Measurements from ENCODE around the gene PEDS1.
"Not testable (repeated sequence)": the region's sequence is repeated elsewhere in the genome, so short reads cannot be mapped to it uniquely, and the experiment has no call there.

PEDS1 gene

DNA sequence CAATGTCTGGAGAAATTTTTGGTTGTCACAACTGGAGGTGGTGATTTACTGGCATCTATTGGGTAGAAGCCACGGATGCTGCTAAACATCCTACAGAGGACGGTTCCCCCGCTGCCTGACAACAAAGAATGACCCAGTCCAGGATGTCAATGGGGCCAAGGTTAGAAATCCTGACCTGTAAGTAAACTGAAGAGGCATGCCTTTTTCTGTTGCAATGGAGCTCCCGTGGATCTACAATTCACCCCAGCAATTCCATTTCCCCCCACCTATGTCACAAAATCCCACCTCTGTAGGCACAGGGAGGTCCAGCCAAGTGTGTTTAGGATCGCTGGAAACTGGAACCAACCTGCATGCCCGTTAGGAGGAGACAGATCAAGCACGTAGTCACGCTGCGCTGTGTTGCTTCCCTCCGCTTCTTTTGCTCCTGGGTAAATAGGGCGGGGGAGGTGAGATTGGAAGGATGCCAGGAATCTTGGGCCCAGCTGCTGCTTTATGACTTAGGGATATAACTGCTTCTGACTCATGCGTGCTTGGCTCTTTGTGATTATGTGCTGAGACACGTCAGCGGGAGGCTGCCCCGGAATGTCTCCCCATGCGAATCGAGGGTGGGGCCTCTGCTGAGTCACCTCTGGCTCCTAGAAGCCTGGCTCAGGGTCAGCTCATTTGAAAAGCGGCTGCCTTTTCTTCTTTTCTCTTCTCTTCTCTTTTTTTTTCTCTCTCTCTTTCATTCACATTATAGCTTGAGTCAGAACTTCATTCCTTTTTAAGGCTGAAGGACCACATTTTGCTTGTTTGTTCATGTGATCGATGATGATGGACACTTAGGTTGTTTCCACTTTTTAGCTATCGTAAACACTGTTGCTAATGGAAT, 12.4 kb upstream of the PEDS1 start:
- in situ Hi-C loops (cut with MboI; ENCODE audit: low sequenced_read_pairs): loop anchor here (5.0 kb wide), 1 partner anchor 189 kb away; no protein-coding TSS in a partner anchor

DNA sequence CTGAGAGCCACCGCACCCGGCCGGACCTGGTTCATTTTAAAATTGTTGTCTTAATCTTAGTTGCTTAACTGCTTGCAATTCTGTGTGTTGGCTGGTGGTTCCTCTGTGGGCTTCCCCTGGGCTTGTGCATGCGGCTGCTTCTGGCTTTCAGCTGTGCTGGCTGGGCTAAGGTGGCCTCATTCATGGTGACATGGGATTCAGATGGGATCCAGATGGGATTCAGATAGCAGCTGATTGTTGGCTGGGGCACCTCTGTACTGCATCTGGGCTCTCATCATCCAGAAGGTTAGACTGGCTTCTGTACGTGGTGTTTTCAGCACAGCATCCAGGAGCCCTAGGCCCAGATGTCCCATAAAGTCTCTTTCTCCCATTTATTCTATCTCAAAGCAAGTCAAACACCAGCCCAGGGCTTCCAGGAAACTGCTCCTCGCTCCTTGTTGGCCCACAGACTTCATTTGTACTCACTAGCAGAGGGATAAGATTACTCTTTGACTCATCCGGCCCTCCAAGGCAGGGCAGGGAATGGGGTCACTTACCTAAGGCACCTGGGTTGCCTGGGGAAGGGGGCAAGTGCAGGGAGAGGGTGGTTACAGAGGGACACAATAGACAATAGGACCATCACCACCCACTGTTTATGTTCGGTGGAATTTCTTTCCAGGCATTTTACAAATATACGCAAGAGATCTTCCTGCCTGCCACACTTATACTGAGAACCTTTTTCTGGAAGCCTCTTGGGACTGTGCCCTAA, 10.2 kb upstream of the PEDS1 start:
- in situ Hi-C loops (cut with MboI; ENCODE audit: low sequenced_read_pairs): no loop called here

DNA sequence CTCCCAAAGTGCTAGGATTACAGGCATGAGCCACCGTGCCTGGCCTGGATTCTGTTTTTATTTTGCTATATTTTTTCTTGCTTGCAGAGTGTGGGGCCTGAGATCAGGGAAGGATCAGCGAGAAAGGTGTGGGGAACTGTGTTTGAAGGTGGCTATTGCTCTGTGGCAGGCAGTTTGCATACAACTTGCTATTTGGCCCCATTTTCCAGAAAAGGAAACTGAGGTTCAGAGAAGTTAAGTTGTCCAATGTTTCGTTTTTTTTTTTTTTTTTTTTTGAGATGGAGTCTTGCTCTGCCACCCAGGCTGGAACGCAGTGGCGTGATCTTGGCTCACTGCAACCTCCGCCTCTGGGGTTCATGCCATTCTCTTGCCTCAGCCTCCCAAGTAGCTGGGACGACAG, 8.0 kb upstream of the PEDS1 start:
- in situ Hi-C loops (cut with MboI; ENCODE audit: low sequenced_read_pairs): not testable (repeated sequence)

DNA sequence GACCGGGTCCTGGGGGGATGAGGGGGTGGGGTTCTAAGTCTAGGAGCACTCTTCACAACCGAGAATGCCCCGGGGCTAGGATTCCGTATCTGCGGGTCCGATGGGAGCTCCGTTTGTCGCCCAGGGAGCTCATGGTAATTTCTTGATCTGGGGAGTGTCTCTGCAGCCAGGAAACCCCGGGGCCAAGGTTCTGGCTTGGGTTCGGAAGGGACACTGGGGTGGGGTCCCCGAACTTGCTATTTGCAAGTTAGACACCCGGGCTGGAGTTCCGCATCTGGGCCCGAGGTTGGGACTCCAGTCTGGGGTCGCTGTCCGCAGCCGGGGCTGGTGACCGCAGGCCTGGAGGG, 397 bp downstream of the PEDS1 start:
- in situ Hi-C loops (cut with MboI; ENCODE audit: low sequenced_read_pairs): no loop called here

DNA sequence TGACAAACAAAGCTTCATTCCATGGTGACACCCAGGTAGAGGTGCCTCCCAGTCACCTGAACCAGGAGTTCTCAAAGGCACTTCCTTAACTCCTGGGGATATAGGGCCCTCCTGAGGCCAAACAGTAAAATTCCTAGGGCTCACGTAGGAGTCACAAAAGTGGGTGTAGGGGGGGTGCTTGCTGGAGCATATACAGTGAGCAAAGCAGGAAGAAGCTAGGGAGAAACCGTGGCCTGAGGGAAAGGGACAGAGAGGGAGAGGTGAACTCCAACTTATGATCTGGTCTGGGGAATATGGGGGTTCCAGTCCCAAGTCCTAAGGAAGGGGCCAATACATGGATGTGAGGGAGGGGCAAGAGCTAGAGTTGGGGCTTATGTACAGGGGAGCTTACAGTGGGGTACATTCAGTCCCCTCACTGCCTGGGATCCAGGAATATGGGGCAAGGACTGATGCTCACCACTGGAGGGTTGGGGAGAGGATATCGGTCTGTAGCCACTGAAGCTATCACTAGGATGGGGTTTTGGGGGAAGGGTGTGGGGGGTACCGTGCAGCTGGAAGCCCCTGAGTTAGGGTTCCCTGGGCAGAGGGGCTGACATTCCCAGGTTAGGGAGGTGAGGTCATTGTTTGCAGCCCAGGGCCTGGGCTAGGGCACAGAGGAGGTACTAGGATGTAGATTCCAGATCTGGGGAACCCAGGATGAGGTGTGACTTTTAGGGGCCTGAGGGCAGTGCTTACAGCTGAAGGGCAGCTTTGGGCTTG, 950 bp downstream of the PEDS1 start:
- in situ Hi-C loops (cut with MboI; ENCODE audit: low sequenced_read_pairs): no loop called here

DNA sequence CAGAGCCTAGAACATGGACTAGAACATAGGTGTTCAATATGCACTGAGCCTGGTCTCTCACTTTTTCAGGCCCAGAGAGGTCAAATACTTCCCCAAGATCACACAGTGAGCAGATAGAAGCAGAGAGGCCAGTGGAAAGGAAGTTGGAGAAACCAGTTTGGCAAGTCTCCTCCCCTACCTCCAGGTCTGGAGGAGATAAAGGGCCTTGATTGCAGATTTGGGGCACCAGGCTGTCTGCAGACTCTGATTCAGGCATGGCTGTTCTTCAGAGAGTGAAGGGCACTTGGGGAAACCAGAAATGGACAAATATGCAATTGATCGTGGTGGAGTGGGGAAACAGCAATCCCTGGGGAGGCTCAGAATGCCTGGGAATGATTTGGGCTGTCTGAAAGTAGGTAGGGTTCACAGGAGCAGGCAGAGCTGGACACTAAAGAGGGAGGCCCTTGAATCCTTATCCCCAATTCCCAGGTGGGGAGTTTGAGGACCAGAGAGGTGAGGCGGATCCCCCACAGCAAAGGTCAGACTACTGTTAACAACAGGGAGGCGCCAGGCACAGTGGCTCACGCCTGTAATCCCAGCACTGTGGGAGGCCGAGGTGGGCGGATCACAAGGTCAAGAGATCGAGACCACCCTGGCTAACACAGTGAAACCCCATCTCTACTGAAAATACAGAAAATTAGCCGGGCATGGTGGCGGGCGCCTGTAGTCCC, 2.3 kb downstream of the PEDS1 start:
- in situ Hi-C loops (cut with MboI; ENCODE audit: low sequenced_read_pairs): no loop called here

DNA sequence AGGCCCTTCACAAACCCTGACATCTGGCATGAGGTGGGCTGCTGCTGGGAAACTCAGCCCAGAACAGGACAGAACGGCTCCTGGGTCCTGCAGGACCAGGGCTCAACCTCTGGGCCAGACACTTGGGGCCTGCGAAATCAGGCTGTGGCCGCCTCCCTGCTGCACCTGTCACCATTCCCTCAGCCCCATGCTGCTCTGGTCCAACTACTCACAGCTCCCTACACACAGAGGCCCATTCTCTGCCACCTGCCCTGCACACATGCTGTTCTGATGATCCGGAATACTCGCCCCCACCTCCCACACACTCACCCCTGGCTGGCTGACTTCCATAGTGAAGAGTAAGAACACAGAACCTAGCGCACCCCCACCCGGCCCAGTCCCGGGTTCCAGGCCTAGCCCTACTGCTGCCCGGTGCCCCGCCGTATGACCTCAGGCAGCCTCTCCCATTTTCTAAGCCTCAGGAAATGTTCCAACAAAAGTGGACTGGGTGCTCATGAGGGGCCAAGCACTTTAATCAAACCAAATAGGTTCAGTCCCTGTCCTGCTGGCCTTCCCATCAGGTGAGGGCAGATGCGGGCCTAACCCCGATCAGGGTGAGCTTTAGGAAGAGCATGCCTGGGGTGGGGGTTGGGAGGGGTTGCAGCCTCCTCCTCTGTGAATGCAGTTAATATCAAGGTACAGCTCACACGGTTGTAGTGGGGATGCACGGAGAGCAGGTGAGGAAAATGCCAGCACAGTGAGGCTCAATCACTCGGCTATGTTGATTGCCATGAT, 3.9 kb downstream of the PEDS1 start:
- in situ Hi-C loops (cut with MboI; ENCODE audit: low sequenced_read_pairs): no loop called here

DNA sequence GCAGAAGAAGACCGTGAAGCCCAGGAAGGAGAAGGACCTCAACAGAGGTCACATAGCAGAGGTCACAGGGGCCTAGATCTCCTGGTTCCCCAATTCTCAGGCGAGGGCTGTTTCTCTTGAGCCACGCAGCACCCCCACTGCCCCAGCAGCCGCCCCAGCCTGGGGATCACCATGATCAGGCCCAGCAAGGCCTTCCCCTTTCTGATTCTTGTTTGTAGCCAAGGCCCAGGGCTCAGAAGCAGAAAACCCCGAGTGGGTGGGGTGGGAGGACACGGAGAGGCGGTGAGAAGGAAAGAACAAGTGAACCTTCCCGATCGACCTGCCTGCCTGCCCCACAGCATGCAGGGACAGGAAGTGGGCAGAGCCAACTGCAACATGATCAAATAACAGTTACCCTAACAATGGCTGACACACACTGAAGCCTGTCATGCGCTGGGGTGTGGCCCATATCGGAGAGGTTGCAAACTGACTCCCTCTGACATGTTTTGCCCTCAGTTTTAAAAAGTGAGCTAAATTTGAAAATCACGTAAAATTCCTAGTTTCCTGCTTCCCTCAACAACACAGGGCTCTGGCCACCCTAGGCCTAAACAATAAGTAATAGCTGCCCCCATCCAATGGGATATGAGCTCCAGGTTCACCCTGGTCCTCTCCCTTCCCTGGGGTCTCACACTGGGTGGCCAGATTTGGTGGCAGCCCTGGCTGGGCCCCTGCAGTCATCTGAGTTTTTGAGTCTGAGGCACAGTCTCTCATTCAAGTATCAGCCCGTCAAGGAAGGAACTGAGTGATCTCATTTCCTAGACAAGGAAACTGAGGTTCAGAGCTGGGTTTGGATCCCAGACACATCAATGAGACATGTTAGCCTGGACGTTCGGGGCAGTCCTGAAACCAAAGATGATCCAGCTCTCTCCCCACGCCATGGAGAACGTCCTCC, 6.5 kb downstream of the PEDS1 start:
- in situ Hi-C loops (cut with MboI; ENCODE audit: low sequenced_read_pairs): no loop called here

DNA sequence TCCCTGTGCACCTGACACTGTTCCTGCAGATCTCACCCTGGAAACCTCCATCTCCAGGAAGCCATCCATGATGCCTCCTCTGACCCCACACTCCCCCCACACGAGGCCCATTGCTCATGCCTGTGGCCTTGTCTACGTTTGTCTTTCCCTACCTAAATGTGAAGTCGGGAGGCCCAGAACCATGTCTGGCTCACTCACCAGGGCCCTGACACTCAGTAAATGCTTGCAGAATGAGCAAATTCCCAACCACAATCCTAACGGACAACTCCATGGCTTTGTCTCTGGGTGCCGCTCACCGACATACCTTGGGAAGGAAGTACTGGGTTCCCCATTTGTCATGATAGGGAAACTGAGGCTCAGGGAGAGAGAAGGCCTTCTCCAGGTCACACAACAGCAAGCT, 7.3 kb downstream of the PEDS1 start:
- in situ Hi-C loops (cut with MboI; ENCODE audit: low sequenced_read_pairs): no loop called here

DNA sequence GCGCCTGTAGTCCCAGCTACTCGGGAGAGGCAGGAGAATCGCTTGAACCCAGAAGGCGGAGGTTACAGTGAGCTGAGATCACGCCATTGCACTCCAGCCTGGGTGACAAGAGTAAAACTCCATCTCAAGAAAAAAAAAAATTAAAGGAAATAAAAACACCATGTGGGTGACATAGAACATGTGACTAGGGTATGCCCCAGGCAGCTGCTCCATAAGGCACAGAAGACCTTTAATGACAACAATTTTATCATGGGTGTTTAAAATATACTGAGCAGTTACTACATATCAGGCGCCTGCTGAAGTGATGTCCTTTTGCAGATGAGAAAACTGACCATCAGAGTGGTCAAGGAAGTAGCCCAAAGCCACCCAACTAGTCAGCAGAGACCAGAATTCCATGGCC, 8.0 kb downstream of the PEDS1 start:
- in situ Hi-C loops (cut with MboI; ENCODE audit: low sequenced_read_pairs): no loop called here

DNA sequence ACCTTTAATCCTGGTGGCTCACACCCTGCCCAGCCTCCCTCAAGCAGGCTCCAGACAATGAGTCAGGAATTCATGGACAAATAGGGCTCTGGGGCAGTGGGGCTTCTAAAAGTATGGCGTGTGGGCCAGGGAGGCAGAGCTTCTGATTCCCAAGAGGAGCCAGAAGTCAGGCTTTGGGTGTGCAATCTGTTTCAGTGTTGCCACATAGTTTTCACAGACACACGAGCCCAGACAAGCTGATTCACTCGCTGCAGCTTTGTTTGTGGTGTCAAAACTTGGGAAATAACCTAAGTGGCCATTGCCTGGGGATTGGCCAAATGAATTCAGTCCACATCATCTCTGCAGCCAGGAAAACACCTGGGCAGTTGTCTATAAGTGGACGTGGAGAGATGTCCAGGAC, 9.2 kb downstream of the PEDS1 start:
- in situ Hi-C loops (cut with MboI; ENCODE audit: low sequenced_read_pairs): no loop called here

DNA sequence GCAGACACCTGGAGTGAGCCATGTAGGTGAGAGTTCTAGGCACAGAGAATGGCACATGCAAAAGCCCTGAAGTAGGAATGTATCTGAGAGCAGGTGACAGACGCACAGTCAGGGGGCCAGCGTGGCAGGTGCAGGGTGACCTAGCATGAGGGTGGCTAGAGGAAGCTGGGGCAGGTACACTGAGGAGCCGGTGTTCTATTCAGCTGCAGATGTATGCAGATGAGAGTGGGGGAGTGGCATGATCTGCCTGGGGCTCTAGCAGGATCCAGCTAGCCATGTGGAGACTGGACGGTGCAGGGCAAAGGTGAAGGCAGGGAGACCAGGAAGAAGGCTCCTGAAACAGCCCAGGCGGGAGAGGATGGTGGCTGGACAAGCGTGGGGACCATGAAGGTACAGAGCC, 10.7 kb downstream of the PEDS1 start:
- in situ Hi-C loops (cut with MboI; ENCODE audit: low sequenced_read_pairs): no loop called here

DNA sequence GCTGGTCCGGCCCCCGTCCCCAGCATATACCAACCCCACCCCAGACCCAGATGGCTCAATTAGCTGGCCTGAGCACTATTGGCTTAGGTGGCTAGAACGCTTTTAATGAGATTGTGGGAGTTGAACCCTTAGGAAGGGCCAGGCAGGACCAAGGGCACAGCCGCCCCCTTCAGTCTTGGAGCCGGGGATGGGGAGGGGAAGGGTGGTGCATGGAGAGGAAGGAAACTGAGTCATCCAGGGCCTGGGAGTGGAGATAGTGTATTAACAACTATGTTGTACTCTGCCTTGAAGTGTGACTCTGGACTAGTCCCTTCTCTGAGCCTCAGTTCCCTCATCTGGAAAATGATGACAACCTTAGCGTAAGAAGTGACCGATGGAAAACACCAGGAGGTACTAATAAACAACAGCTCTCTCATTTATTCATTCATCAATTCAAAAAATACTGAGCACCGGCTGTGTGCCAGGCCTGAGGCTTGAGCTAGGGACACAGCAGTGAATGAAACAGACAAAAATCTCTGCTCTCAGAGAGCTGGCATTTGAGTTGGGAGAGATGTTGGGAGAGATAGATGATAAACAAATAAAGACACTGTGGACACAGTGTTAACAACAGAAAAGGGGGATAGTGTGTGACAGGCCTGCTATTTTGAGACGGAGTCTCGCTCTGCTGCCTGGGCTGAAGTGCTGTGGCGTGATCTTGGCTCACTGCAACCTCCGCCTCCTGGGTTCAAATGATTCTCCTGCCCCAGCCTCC, 11.5 kb downstream of the PEDS1 start:
- in situ Hi-C loops (cut with MboI; ENCODE audit: low sequenced_read_pairs): no loop called here

DNA sequence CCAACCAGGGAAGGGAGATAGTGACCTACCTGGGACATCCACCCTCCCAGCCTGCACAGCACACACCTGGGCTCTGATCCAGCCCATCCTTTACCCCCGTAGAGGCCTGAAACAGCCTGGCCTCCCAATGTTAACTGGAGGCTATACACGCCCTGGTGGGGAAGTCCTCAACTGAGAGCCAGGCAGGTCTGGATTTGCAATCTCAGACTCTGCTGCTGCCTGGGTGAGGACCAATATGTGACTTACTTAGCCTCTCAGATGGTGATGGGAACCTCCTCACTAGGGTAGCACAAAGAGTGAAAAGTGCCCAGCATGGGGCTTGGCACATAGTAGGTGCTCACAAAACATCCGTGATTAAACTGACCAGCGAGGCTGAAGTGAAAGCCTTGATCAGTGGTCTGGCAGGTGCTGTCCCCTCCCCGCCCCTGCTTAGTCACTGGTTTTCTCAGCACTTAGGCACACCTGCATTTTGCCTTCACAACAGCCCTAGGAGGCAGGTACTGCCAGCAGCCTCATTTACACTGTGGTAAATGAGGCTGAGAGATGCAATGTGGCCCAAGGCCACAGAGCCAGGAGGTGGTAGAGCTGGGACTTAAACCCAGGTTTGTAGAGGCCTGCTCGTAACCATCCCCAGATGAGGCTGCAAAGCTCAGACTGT, 12.4 kb downstream of the PEDS1 start:
- in situ Hi-C loops (cut with MboI; ENCODE audit: low sequenced_read_pairs): no loop called here

DNA sequence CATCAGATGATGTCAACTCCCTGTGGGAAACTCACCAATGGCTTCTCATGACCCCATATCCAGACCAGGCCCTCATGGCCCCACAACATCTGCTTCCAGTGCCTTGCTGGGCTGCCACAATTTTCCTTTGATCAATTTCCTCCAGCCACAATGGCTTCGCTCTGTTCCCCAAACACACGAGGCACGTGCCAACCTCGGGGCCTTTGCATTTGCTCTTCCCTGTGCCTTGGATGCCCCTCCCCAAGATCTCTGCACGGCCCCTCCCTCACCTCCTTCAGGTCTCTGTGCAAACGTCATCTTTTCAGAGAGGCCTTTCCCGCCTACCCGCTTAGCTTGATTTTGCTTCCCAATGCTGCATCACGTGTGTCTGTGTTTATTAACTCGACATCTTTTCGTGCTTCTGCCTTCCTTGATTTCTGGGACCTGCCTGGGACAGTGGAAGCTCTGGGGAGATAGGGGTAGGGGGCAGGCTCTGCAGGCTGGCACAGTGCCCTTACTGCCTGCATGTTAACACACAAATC, 13.1 kb downstream of the PEDS1 start:
- in situ Hi-C loops (cut with MboI; ENCODE audit: low sequenced_read_pairs): no loop called here

DNA sequence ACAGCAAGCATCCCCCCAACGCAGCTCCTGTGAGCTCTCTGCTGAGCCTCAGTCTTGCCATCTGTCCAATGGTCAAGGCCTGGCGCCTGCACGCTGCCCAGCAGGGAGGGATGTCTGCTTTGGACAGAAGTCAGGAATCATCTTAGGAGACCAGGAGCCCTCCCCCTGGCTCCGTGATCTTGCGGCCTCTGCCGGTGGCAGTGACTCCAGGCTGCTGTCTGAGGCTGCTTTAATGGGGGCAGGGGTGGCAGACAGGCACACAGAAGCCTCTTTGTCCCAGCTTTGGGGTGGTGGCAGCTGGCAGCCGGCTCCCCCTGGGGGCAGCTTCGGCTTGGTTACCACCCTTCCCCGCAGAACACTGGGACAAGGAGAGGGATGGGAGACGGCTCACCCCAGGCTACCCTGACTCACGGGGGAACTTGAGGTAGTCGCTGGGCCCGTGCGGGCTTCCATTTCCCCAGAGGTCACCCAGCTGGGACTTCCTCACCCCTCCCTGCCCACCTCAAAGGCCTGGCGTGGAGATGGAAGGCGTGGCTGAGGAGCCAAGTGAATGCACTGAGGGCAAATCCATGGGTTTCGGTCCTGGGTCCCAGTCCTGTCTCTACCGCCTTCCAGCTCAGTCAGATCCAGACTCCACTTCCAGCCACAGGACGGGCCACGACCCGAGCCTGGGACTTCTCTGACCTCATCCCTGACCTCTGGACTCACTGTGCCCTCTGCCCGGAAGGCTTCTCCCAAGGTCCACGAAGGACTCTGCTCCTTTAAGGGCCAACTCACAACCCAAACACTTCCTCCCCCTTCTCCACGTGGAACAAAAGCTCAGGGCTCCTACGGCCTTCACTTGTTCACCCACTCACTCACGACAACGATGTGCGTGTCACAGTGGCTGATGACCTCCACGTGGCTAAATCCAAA, 14.8 kb downstream of the PEDS1 start:
- in situ Hi-C loops (cut with MboI; ENCODE audit: low sequenced_read_pairs): no loop called here

DNA sequence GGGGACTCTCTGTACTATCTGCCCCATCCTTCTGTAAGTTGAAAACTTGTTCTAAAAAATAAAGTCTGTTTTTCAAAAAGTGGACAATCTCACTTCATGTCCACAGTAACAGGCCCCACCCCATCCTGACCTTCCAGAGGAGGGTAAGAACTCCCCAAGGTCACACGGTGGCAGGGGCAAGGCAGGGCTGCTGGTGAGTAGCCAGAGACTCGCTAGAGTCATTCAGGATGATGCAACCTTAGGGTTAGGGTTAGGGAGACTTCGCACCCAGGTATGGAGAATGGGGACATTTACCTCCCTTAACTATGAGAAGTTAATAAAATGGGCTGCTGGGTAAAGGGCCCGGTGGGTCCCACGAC, 15.4 kb downstream of the PEDS1 start:
- in situ Hi-C loops (cut with MboI; ENCODE audit: low sequenced_read_pairs): no loop called here
